Stimulated activated CD4-positive, alpha-beta T cell treated with anti-CD3 and anti-CD28 coated beads, TNF-alpha, amount 100 ng/mL, for 48 hours (primary cell): ENCODE measurements around the gene H3-3A.

Experiments
- DNase-seq, 3 donors: peaks; one replicate each; pipeline ENCODE4 v3.0.0-alpha.2; 2020; ENCODE audit warnings: low read depth in 3 of 3

The H3-3A gene

GRCh38 chr1:226062558-226063223 lies at the start of gene H3-3A:
TSS of gene H3-3A (plus strand) at chr1:226062716. CDS start at chr1:226064352, 1,636 bp downstream.
- peak; percentile 96 to 99 (median 98) for DNase-seq

- no peak for DNase-seq
These were observed 45.4 kb upstream of the H3-3A start for GRCh38 chr1:226017070-226017469.

DNA sequence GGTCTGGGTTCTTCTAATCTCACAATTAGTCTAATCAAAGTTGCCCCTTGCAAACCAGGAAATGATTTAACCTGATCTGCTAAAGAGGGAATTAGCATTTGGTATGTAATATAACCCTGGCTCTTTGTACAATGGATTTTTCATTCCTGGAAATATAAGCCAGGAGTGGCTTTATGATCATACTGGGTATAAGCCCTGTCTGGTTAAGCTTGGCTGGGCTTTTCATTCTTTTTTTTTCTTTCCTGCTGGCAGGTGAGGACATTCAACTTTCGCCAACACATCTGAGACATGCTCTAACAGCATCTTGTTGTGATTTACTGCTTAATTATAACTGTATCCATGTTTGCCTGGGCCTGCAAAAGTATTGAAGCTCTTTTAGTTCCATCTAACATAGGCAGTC lies 42.9 kb upstream of the H3-3A start:
- no peak for DNase-seq

- DNase-seq: no peak
These were observed 41.1 kb upstream of the H3-3A start for GRCh38 chr1:226021401-226021800.

- no peak for DNase-seq
These were observed 40.7 kb upstream of the H3-3A start for GRCh38 chr1:226021801-226022200.

GRCh38 chr1:226023735-226024134 lies 38.8 kb upstream of the H3-3A start:
- no peak for DNase-seq

DNA sequence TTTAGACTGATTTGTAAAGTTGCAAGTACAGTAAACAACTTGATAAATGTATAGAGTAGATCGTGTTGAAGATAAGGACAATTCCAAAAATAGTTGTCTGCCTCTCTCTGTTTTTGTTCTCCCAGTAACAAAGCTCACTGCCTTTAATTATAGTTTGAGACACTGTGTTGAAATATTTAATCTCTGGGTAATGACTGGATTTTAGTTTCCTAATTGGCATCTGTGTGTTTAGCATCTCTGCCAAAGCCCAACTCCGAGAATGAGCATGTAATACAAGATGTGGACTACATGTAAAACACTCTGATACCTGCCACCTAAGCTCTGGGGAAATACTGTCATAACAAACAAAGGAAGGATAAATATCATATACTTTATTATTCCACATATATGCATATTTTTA lies 35.7 kb upstream of the H3-3A start:
- DNase-seq: no peak

DNA sequence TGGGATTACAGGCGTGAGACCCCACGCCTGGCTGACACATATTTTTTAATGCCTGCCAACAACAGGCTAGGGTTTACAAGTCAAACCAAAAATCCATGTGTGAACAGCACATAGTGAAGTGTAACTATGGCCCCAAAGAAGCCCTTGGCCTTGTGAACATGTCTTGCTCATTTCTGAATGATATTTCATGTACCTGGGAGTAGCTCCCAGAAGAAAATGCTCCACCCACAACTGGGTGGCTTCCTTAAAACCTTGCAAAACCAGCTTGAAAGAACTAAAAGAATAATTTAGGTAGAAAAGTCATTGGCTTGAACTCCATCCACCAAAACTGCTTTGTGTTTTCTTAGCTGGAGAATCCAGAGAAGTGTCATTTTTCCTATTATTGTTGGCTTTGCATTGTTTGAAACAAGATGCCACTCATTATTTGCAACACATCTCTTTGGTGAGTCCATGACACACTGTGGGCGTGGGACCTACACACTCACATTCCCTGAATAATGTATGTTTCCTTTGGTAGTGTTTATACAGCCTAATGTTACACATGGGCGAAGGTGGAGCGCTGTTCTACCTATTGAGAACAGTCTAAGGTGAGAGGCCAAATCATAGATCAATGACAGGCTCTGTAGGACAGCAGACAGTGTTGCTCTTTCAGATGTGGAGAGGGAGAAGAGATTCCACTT lies 34.8 kb upstream of the H3-3A start:
- no peak for DNase-seq

GRCh38 chr1:226029093-226029496 lies 33.4 kb upstream of the H3-3A start:
- no peak for DNase-seq

DNA sequence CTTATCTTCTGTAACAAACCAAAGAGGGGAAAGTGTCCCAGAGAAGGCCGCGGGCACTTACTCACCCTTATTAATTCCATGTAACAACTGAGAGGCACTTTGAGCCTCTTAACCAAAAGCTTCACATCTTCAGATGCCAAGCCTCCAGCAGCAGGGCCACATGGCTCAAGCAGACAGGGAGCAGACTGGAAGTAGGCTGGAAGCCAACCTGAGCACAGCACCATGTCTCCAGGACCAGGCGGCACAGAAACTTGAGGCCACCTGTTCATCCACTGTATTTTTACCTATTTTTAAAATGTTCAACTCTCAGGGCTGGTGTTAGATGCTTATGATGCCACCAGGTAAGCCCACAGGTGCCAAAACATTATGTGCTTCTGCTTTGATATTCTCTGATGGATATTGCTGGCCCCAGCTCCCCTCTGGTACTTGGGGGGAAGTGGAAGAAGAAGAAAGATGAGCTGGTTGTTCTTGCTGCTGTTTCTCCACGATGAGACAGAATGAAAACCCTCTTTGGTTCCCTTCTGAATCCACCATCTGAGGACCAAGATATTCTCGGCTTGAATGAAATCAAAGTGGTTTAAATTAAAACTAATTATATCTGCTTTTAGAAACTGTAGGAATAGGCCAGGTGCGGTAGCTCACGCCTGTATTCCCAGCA lies 32.8 kb upstream of the H3-3A start:
- no peak for DNase-seq

- DNase-seq: no peak
These were observed 28.9 kb upstream of the H3-3A start for GRCh38 chr1:226033582-226033981.

DNA sequence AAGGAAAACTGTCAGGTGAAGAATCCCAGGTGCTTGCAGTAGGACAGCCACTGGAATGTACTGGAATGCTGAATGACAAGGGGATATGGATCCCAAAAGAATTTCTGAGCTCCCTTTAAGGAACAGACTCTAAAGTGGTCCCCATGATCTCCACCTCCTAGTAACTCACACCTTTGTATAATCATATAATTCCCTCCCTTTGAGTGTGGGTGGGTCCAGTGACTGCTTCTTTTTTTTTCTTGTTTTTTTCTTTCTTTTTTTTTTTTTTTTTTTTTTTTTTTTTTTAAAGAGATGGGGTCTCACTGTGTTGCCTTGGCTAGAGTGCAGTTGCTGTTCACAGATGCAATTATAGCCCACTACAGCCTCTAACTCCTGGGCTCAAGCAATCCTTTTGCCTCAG lies 28.5 kb upstream of the H3-3A start:
- no peak for DNase-seq

GRCh38 chr1:226034482-226034881 lies 28.0 kb upstream of the H3-3A start:
- no peak for DNase-seq

DNA sequence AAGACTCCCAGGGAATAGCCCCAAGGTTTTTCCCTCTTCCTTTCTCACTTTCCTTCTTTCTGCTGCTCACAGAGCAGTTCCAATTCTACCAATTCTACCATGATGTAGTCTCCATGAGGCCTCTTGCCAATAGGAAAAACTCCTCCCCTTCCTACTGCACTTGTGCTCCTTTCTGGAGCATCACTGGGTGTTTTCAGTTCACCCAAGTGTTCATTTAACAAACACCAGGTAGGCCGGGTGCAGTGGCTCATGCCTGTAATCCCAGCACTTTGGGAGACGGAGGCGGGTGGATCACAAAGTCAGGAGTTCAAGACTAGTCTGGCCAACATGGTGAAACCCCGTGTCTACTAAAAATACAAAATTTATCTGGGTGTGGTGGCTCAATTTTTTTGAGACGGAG lies 26.6 kb upstream of the H3-3A start:
- DNase-seq: no peak

DNA sequence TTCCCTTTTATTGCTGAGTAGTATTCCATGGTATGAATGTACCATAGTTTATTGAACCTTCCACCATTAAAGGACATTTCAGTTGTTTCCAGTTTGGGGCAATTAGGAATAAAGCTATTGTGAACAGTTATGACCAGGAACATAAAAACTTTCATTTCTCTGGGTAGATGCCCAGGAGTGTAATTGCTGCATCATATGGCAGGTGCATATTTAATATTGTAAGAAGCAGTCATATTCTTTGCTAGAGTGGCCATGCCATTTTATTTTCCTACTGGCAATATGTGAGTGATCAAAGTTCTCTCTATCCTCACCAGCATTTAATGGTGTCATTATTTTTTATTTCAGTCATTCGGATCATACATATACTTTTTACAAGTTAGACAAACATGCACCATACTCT lies 23.9 kb upstream of the H3-3A start:
- DNase-seq: no peak

GRCh38 chr1:226041419-226041818 lies 21.1 kb upstream of the H3-3A start:
- DNase-seq: no peak

- DNase-seq: no peak
These were observed 17.9 kb upstream of the H3-3A start for GRCh38 chr1:226044514-226045101.

DNA sequence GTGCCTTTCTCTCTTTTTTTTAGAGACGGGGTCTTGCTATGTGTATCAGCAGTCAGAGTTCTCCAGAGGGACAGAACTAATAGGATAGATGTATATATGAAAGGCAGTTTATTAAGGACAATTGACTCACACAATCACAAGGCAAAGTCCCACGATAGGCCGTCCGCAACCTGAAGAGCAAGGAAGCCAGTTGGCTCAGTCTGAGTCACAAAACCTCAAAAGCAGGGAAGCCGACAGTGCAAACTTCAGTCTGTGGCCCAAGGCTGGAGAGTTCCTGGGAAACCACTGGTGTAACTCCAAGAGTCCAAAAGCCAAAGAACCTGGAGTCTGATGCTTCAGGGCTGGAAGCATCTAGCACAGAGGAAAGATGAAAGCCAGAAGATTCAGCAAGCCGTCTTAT lies 16.3 kb upstream of the H3-3A start:
- DNase-seq: no peak

DNA sequence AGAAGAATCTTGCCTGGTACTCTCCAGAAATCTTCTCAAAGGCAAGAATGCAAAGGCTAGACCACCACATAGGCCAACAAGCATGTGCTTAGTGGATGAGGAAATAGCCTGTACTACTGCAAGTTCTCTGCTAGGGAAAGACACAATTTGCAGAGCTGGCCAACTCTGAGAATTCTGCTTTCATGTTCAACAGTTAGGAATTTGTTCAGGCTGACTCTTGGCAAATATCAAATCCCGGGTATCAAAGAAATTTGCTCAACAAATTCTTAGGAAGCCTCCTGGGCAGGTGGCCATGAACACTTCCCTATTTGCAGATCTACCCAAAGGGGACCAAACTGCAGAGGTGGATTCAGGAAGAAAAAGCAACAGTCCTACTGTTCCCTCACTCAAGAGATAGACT lies 15.0 kb upstream of the H3-3A start:
- DNase-seq: no peak

DNA sequence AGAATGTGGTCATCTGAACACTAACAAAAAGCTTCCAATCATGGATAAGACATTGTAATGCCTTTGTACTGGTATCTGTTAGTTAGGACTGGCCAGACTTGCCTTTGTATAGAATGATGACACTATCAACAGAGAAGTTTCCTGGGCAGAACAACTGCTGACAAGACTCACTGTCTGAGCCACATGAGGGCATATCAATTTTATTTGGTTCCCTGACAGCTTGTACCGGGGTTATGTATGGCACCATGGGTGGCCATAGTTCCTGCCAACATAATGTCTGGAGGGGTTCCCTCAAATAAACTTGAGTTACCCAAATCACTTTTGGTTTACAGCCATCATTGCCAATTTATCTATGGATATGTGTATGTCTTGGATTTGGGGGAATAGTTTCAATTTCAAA lies 13.6 kb upstream of the H3-3A start:
- DNase-seq: no peak

GRCh38 chr1:226050133-226050532 lies 12.4 kb upstream of the H3-3A start:
- DNase-seq: no peak

DNA sequence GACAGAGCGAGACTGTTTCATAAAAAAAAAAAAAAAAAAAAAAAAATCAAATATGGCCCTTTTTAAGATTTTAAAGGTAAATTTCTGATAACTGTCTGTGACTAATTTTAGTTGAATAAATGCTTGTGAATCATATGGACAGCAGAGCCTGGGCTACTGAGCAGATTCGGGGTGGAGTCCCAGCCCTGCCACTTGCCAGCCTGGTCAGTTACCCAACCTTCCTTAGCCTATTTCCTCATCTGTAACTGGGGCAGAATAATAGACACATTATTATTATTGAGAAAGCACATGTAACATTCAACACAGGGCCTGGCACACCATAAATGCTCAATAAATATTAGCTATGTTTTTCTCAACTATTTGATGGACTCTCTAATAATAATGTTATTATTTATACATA lies 11.2 kb upstream of the H3-3A start:
- no peak for DNase-seq

DNA sequence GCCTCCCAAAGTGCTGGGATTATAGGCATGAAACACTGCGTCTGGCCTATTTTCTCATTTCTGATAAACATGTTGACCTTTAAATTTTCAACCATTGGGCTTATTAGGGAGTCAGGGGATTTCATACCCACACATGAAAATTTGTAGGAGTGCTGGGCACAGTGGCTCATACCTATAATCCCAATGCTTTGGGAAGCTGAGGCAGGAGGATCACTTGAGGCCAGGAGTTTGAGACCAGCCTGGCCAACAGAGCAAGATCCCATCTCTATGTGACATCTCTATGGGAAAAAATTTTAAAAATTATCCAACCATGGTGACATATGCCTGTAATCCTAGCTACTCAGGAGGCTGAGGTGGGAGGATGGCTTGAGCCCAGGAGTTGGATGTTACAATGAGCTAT lies 10.5 kb upstream of the H3-3A start:
- no peak for DNase-seq
